SU-DHL-6 (cell line): ENCODE results near the gene PDE4D.
A peak's percentile ranks its signal among the peaks of the same experiment; 100 is the strongest.

Experiments
- H2AFZ ChIP-seq: fragments of 200-600 bp; sonication (generic); 2 replicates; pipeline ENCODE4 v1.6.1; 2014; ENCODE audit warnings: low read depth, mild to moderate bottlenecking, moderate library complexity, mixed read lengths, antibody characterized with exemption, low read length; ENCODE audit not compliant: severe bottlenecking
- H3F3A ChIP-seq: fragments of 200-600 bp; shearing (Covaris generic); 2 replicates; pipeline ENCODE4 v1.6.0; 2016; ENCODE audit warnings: antibody characterized with exemption, mild to moderate bottlenecking; ENCODE audit not compliant: insufficient read depth
- H3K27ac ChIP-seq: fragments of 200-600 bp; sonication (generic); 2 replicates; pipeline ENCODE4 v1.5.1; 2016; ENCODE audit warnings: low read depth, mild to moderate bottlenecking, low read length, moderate library complexity, mixed read lengths
- H3K27me3 ChIP-seq: fragments of 200-600 bp; sonication (generic), shearing (Covaris generic); 2 replicates; pipeline ENCODE4 v1.6.0; 2014; ENCODE audit warnings: mild to moderate bottlenecking, low read length
- H3K36me3 ChIP-seq: fragments of 200-600 bp; sonication (generic); 2 replicates; pipeline ENCODE4 v1.6.1; 2014; ENCODE audit warnings: mild to moderate bottlenecking, low read length, mixed read lengths
- H3K4me2 ChIP-seq: fragments of 300-600, 200-600 bp; shearing (Covaris generic), sonication (generic); 2 replicates; pipeline ENCODE4 v1.6.0; 2014; ENCODE audit warnings: low read length, low read depth, mild to moderate bottlenecking; ENCODE audit not compliant: poor library complexity, severe bottlenecking
- H3K4me3 ChIP-seq: fragments of 200-600 bp; sonication (generic); 2 replicates; pipeline ENCODE4 v1.5.1; 2014; ENCODE audit warnings: antibody characterized with exemption, low read length, mild to moderate bottlenecking, mixed read lengths; ENCODE audit not compliant: insufficient read depth, poor library complexity, severe bottlenecking
- H3K79me2 ChIP-seq: fragments of 200-600 bp; sonication (generic); 2 replicates; pipeline ENCODE4 v1.6.1; 2014; ENCODE audit warnings: mild to moderate bottlenecking, low read length, moderate library complexity; ENCODE audit not compliant: insufficient read depth
- H3K9ac ChIP-seq: fragments of 200-600 bp; sonication (generic); 2 replicates; pipeline ENCODE4 v1.7.0; 2014; ENCODE audit warnings: mild to moderate bottlenecking, low read length
- H3K9me2 ChIP-seq: fragments of 200-600 bp; sonication (generic); replicated peaks from 2 replicates; pipeline ENCODE4 v1.6.1; 2014; ENCODE audit warnings: low read length; ENCODE audit not compliant: insufficient read depth
- H3K9me3 ChIP-seq: fragments of 200-600 bp; sonication (generic); 2 replicates; pipeline ENCODE4 v1.6.1; 2014; ENCODE audit warnings: low read length, mixed read lengths; ENCODE audit not compliant: insufficient read depth
- H4K20me1 ChIP-seq: fragments of 200-600 bp; sonication (generic); 2 replicates; pipeline ENCODE4 v1.6.1; 2014; ENCODE audit warnings: low read depth, mild to moderate bottlenecking, antibody characterized with exemption, low read length, moderate library complexity, mixed read lengths
- CTCF ChIP-seq: fragments of 200-600 bp; sonication (generic); IDR thresholded peaks from one replicate; pipeline ENCODE4 v1.5.1; 2017; ENCODE audit warnings: antibody characterized with exemption, mild to moderate bottlenecking, low read length, moderate library complexity; ENCODE audit not compliant: insufficient read depth, poor library complexity, severe bottlenecking
- EZH2phosphoT487 ChIP-seq: fragments of 200-600 bp; sonication (generic), shearing (Covaris generic); conservative IDR thresholded peaks from 2 replicates; pipeline ENCODE4 v1.6.1; 2018; ENCODE audit warnings: mild to moderate bottlenecking, antibody characterized with exemption, low read length, moderate library complexity, mixed read lengths

PDE4D gene

GRCh38 chr5:59724482-59725391 is 168.8 kb downstream of the PDE4D start:
- Histone ChIP-seq H3K9me3 (no peaks in the 10 kb centered on the region), H2AFZ (no peak overlapping the region), H3K4me3 (no peak overlapping the region), H4K20me1 (no peaks in the 10 kb centered on the region), H3K4me2 (no peak overlapping the region), H3K27ac (no peak overlapping the region), H3K27me3 (no peaks in the 10 kb centered on the region), H3K9me2 (no peaks in the 10 kb centered on the region), H3K36me3 (no peaks in the 10 kb centered on the region), H3F3A (no peaks in the 10 kb centered on the region), H3K79me2 (no peaks in the 10 kb centered on the region), H3K9ac (no peak overlapping the region)
- no peak for TF ChIP-seq EZH2phosphoT487
- peak; percentile 63 for TF ChIP-seq CTCF

DNA sequence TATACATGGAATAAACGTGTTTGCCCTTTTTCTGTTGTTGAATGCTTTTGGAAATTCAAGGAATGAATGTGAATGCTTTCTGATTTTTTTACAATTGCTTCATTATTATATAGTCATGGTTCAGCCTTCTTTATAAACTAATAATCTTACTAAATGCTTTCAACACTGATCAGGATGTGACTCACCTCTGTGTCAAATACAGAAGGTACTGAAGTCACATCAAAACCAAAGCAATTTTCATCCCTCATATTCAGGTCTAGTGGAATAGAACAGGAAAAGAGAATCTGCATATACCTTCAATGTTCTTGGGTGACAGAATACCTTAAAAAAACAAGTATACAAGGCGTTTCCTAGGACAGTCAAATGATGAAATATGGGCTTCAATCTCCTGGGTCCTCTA is 170.7 kb downstream of the PDE4D start:
- Histone ChIP-seq H3K9ac (no peak overlapping the region), H3K36me3 (no peaks in the 10 kb centered on the region), H3K9me3 (no peaks in the 10 kb centered on the region), H3K4me2 (no peak overlapping the region), H3K79me2 (no peaks in the 10 kb centered on the region), H2AFZ (no peak overlapping the region), H3K27ac (no peak overlapping the region), H3K27me3 (no peaks in the 10 kb centered on the region), H4K20me1 (no peaks in the 10 kb centered on the region), H3F3A (no peaks in the 10 kb centered on the region), H3K4me3 (no peak overlapping the region), H3K9me2 (no peaks in the 10 kb centered on the region)
- TF ChIP-seq CTCF, result no peak
- no peak for TF ChIP-seq EZH2phosphoT487

DNA sequence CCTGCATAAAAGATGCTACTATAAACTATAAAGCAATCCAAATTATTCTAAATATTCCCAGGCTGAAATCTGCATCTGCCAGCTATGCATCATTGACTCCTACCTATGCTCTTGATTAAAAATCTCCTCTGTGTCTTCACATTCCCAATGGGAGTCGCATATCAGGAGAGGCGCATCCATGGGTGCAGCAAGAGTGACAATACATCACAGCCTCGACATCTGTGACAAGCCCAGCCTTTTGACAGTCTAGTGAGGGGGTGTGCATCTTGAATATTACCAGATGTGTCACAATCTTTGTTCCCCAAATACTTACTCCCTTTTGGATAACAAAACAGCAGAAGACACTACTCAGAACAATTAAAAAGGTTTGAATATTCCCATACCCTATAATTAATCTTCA is 171.8 kb downstream of the PDE4D start:
- Histone ChIP-seq H3F3A (no peaks in the 10 kb centered on the region), H3K36me3 (no peaks in the 10 kb centered on the region), H3K79me2 (no peaks in the 10 kb centered on the region), H3K4me3 (no peak overlapping the region), H3K9me3 (no peaks in the 10 kb centered on the region), H3K9me2 (no peaks in the 10 kb centered on the region), H3K27ac (no peak overlapping the region), H2AFZ (no peak overlapping the region), H4K20me1 (no peaks in the 10 kb centered on the region), H3K9ac (no peak overlapping the region), H3K4me2 (no peak overlapping the region), H3K27me3 (no peaks in the 10 kb centered on the region)
- TF ChIP-seq CTCF, result no peak
- no peak for TF ChIP-seq EZH2phosphoT487
